ENCODE results near the gene SMURF2.
A peak's percentile ranks its signal among the peaks of the same experiment; 100 is the strongest.
"Not testable (repeated sequence)": the region's sequence is repeated elsewhere in the genome, so short reads cannot be mapped to it uniquely, and the experiment has no call there.

SMURF2 gene

DNA sequence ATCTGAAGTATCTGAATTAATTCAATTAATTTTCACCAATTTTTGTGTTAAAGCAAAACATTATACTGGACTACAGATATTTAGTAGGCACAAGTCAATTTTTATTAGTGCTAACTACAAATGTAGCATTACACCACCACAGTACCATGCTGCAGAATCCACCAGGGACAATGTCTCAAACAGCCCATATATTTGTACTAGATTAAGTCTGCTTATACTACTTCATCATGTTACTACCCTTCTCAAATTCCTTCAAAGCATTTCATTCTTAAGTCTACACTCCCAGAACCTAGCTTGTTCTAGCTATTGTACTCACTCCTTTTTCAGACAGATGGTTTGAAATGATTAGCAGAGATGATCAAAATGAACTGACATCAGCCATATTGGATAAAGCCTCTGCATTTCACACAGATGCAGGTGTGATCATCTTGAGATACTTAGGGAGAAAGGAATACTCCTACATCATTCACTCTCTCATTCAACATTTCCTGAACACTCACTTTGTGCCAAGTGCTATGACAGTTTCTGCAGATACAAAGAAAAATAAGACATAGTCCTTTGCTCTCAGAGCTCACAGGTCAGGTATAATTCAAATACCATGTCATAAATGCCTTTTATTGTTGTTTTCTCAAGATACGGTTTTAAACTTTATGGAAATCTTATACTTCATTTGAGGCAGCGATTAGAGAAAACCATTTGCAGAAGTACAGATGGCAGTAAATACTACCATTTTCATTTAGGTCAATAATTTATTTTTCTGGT is 47.7 kb downstream of the SMURF2 start:
- H3K27me3 Mint-ChIP-seq (ENCODE audit: low read depth), result no peaks in the 10 kb centered on the region
- H3K36me3 Mint-ChIP-seq (ENCODE audit: low read depth), result no peaks in the 10 kb centered on the region
- TF ChIP-seq, protein P1, sequence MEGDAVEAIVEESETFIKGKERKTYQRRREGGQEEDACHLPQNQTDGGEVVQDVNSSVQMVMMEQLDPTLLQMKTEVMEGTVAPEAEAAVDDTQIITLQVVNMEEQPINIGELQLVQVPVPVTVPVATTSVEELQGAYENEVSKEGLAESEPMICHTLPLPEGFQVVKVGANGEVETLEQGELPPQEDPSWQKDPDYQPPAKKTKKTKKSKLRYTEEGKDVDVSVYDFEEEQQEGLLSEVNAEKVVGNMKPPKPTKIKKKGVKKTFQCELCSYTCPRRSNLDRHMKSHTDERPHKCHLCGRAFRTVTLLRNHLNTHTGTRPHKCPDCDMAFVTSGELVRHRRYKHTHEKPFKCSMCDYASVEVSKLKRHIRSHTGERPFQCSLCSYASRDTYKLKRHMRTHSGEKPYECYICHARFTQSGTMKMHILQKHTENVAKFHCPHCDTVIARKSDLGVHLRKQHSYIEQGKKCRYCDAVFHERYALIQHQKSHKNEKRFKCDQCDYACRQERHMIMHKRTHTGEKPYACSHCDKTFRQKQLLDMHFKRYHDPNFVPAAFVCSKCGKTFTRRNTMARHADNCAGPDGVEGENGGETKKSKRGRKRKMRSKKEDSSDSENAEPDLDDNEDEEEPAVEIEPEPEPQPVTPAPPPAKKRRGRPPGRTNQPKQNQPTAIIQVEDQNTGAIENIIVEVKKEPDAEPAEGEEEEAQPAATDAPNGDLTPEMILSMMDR (IDR thresholded peaks at IDR 0.05; ENCODE audit: unreplicated experiment in 3 of 3), result no peak
- H3K9me3 Mint-ChIP-seq, result peaks cover 1% of the 10 kb centered on the region
- peaks cover 22% of the 10 kb centered on the region for H3K4me1 Mint-ChIP-seq
- H3K4me3 Mint-ChIP-seq, result no peak overlapping the region
- H3K27ac Mint-ChIP-seq, result peak overlapping the region; percentile 73 to 82 (median 77)

DNA sequence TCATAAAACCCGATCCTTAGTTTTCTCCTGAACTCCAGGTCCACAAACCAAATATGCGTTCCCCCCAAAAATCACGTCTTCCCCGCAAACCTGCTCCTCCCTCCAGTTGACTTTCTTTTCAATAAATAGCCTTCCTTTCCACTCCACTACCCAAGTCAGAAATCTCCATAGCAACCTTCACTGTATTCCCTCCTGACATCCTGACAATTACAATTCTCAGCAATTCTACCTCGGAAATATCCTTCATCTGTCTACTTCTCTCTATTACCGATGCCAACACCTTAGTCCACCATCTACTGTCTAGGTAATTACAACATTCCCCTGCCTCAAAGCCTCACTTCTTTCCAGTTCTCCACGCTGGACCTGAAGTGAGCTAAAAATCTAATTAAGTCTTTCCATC is 50.7 kb downstream of the SMURF2 start:
- TF ChIP-seq, protein P1 (IDR thresholded peaks at IDR 0.05; ENCODE audit: unreplicated experiment in 3 of 3), result no peak
- Mint-ChIP-seq H3K27me3 (ENCODE audit: low read depth) (no peaks in the 10 kb centered on the region), H3K9me3 (peaks cover 7% of the 10 kb centered on the region), H3K4me1 (peaks cover 22% of the 10 kb centered on the region), H3K36me3 (ENCODE audit: low read depth) (no peaks in the 10 kb centered on the region), H3K4me3 (no peak overlapping the region), H3K27ac (no peak overlapping the region)

DNA sequence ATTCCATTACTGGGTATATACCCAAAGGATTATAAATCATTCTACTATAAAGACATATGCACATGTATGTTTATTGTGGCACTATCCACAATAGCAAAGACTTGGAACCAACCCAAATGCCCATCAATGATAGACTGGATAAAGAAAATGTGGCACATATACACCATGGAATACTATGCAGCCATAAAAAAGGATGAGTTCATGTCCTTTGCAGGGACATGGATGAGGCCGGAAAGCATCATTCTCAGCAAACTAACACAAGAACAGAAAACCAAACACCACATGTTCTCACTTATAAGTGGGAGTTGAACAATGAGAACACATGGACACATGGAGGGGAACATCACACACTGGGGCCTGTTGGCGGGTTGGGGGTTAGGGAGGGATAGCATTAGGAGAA is 51.9 kb downstream of the SMURF2 start:
- not testable (repeated sequence) for H3K4me3 Mint-ChIP-seq; H3K27ac Mint-ChIP-seq; H3K27me3 Mint-ChIP-seq (ENCODE audit: low read depth); H3K36me3 Mint-ChIP-seq (ENCODE audit: low read depth); H3K9me3 Mint-ChIP-seq
- peaks cover 20% of the 10 kb centered on the region for H3K4me1 Mint-ChIP-seq

DNA sequence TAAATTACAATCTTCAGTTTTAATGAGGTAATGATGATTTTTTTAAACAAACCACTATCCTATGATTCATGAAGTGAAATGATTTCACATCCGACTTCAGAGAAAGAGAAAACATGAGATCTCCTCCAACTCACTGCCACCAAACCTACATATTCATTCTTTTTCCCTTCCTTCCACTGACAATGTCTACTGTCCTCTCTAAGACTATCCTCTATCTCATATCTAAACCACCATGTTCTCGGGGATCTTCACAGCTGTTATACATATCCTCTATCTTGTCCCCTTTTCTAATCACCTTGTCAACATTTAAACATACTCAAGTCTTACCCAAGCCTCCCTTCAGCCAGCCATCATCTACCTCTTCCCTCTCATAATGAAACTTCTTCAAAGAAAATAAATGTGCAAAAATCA is 53.5 kb downstream of the SMURF2 start:
- Mint-ChIP-seq H3K4me3 (no peak overlapping the region), H3K4me1 (peaks cover 8% of the 10 kb centered on the region), H3K27me3 (ENCODE audit: low read depth) (no peaks in the 10 kb centered on the region), H3K9me3 (peaks cover 7% of the 10 kb centered on the region), H3K27ac (peak overlapping the region in 1 of 3 experiments; percentile 0), H3K36me3 (ENCODE audit: low read depth) (no peaks in the 10 kb centered on the region)
- TF ChIP-seq, protein P1 (IDR thresholded peaks at IDR 0.05; ENCODE audit: unreplicated experiment in 3 of 3), result no peak

DNA sequence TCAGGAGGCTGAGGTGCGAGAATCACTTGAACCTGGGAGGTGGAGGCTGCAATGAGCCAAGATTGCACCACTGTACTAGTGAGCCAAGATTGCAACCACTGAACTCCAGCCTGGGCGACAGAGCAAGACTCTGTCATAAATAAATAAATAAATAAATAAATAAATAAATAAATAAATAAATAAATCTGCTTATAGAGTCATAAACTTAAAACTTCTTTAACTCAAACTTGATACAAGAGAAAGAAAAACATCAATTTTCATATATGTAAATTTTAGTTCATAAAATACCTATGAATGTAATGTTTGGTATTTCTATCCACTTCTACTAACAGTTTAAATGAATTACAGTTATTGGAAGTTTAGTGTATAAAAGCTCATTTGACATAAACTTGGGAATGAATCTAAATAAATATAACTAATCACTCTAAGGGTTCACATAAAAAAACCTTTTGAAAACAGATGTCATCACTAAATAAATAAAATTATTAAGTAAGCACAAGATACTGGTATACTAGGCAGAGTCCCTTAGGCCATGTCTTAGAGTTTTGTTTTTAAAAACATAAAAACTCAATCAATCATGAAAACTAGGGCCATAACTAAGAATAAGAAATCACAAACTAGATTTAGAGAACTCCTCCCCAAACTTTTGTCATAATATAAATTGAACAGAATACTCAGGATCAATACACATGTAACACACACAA is 54.1 kb downstream of the SMURF2 start:
- H3K27me3 Mint-ChIP-seq (ENCODE audit: low read depth), result no peaks in the 10 kb centered on the region
- H3K4me1 Mint-ChIP-seq, result peaks cover 3% of the 10 kb centered on the region

DNA sequence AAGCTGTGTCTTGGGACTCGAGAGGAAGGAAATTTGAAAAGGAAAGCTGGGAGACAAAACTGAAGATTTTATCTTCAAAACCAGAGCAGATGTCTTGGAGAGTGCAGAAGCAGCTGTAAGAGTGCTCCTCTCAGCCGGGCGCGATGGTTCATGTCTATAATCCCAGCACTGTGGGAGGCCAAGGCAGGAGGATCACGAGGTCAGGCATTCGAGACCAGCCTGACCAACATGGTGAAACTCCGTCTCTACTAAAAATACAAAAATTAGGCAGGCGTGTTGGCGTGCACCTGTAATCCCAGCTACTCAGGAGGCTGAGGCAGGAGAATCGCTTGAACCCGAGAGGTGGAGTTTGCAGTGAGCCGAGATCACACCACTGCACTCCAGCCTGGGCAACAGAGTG is 57.6 kb downstream of the SMURF2 start:
- not testable (repeated sequence) for H3K9me3 Mint-ChIP-seq; H3K27ac Mint-ChIP-seq; H3K4me3 Mint-ChIP-seq; H3K4me1 Mint-ChIP-seq; H3K27me3 Mint-ChIP-seq (ENCODE audit: low read depth); H3K36me3 Mint-ChIP-seq (ENCODE audit: low read depth)

More for the DNA sequence above, 54.1 kb downstream of the SMURF2 start:
- Mint-ChIP-seq H3K4me3 (no peak overlapping the region), H3K27ac (peak overlapping the region in 1 of 3 experiments; percentile 0), H3K9me3 (peaks cover 7% of the 10 kb centered on the region), H3K36me3 (ENCODE audit: low read depth) (no peaks in the 10 kb centered on the region)
- TF ChIP-seq, protein P1 (IDR thresholded peaks at IDR 0.05; ENCODE audit: unreplicated experiment in 3 of 3), result no peak

DNA sequence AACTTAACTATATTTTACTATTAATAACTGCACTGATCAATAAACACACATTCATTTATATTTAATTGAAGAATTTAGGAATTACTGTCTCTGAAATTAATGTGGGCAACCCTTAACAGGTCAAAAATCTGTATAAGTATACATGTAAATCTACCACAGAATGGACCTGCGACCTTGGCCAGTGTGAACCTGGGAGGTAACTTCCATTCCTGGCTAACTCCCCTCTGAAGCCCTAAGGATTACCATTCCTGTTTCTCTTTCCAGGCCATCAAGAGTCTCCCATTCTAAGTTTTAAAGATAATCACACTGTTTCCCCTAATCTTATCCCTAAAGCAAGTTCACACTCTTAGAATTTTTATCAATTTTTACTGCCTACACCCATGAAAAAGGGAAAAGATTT is 58.1 kb downstream of the SMURF2 start:
- Mint-ChIP-seq H3K9me3 (peaks cover 3% of the 10 kb centered on the region), H3K27me3 (ENCODE audit: low read depth) (no peaks in the 10 kb centered on the region), H3K27ac (no peak overlapping the region), H3K4me1 (no peaks in the 10 kb centered on the region), H3K4me3 (no peak overlapping the region), H3K36me3 (ENCODE audit: low read depth) (no peaks in the 10 kb centered on the region)
- TF ChIP-seq, protein P1 (IDR thresholded peaks at IDR 0.05; ENCODE audit: unreplicated experiment in 3 of 3), result no peak
